Heart left ventricle (tissue), 16 donors: Measurements from ENCODE around the gene ITGAE. TPM values are rescaled to one million over a fixed set of nuclear protein-coding genes. Genes with fewer than 3 reads are reported as not detected.

Source experiments
- ATAC-seq, 4 donors: fragments of 200-7000 bp; cut with Tn5 transposase; one replicate each; pipeline ENCODE4 v1.9.1; 2020 to 2022; ENCODE audit warnings: moderate library complexity in 4 of 4, mild to moderate bottlenecking in 3 of 4, moderate number of reproducible peaks in 1 of 4
- DNase-seq, 5 donors: peaks; one replicate each; pipeline ENCODE4 v3.0.0-alpha.2; 2020
- H3K27ac ChIP-seq, 12 donors: fragments of 200-600 bp; sonication (generic) in 4 of 12; one replicate each; pipeline versions ENCODE4 v1.5.0 to v1.8.0; 2016 to 2022; ENCODE audit warnings: mild to moderate bottlenecking in 2 of 12
- H3K27me3 ChIP-seq, 9 donors: fragments of 200-600 bp; sonication (generic) in 2 of 9; one replicate each; pipeline versions ENCODE4 v1.5.1 to v1.8.0; 2016 to 2022; ENCODE audit warnings: mild to moderate bottlenecking in 3 of 9
- H3K36me3 ChIP-seq, 9 donors: fragments of 200-600 bp; sonication (generic) in 2 of 9; one replicate each; pipeline versions ENCODE4 v1.5.0 to v1.8.0; 2018 to 2022; ENCODE audit warnings: mild to moderate bottlenecking in 2 of 9
- H3K4me1 ChIP-seq, 12 donors: fragments of 200-600 bp; sonication (generic) in 4 of 12; one replicate each; pipeline versions ENCODE4 v1.5.0 to v1.8.0; 2016 to 2022; ENCODE audit warnings: mild to moderate bottlenecking in 3 of 12
- H3K4me3 ChIP-seq, 12 donors: fragments of 200-600 bp; sonication (generic) in 4 of 12; one replicate each; pipeline versions ENCODE4 v1.5.0 to v1.8.0; 2017 to 2022; ENCODE audit warnings: mild to moderate bottlenecking in 9 of 12, moderate library complexity in 4 of 12
- H3K9me3 ChIP-seq, 12 donors: fragments of 200-600 bp; sonication (generic) in 4 of 12; one replicate each; pipeline versions ENCODE4 v1.5.0 to v1.8.0; 2016 to 2022; ENCODE audit warnings: mild to moderate bottlenecking in 1 of 12
- CTCF ChIP-seq, 12 donors: fragments of 200-600 bp; sonication (generic) in 4 of 12; IDR thresholded peaks; one replicate each; pipeline versions ENCODE4 v1.5.0 to v1.8.0; 2018 to 2022; ENCODE audit warnings: antibody characterized with exemption in 12 of 12, mild to moderate bottlenecking in 5 of 12
- POLR2A ChIP-seq, 2 donors: fragments of 450-650 bp; IDR thresholded peaks; one replicate each; pipeline ENCODE4 v1.6.1; 2017; ENCODE audit warnings: antibody characterized with exemption in 2 of 2, mild to moderate bottlenecking in 2 of 2, moderate library complexity in 2 of 2
- WGBS, 4 donors: extraction: QIAGEN DNeasy Blood & Tissue Kit in 2 of 4; methylation state at CpG; one replicate each; pipeline versions ENCODE4 v1.1.5 to v1.1.7; 2013 to 2018; 5-methylcytosine and 5-hydroxymethylcytosine counted together
- intact Hi-C, 10 donors: fragments of 100-400 bp; cut with DNase I; formaldehyde crosslinking; loops; one replicate each; pipeline versions ENCODE4 v1.11.1 to v1.14.2; 2022
- long read RNA-seq, 3 donors: library from polyadenylated mRNA; unstranded; transcript quantifications; one replicate each; pipeline ENCODE4 v2.0.0, GENCODE V29; 2020 to 2021
- polyA plus RNA-seq, 2 donors: library from polyadenylated mRNA; stranded (reverse); fragments of 200-250 nt; gene quantifications; one replicate each; pipeline ENCODE4 v1.2.3, GENCODE V29; 2013
- total RNA-seq, 9 donors: library from RNA; depleted of rRNA in 2 of 9; stranded (reverse); fragments of >200 nt in 2 of 9; fragmentation: NEBNext Ultra II Directional in 3 of 9; extraction: Animal tissue kit (Norgen Biotek cat#: 25700) in 3 of 9; gene quantifications; one replicate each; pipeline versions ENCODE4 v1.1.0 to v1.2.4, GENCODE V29; 2016 to 2023
- donor health status: ischemic (EF 13 %, LVEDD 7.1; RV severe dilation, severe dysfunction).
- donor health status: healthy with polysubstance abuse.
- donor health status: DM: no; HTN: yes; CAD: no.
- donor health status: DM: no; HTN: no; CAD: no.
- donor health status: ischemic (EF 25% LVEDD 6.9; RV normal size, moderate dysfunction).
- donor health status: ischemic (EF 25% LVEDD 5.7; RV mildly dilated, moderate dysfunction).
- donor health status: healthy.
- donor health status: DM: yes; HTN: yes; CAD: no.
- donor health status: ischemic (EF 35%, LVEDD 5.7; RV mildly dilated, moderate dysfunction).
- donor health status: nonischemic (EF 11% LVEDD 7.7; RV severe dilation, severe dysfunction).
- donor health status: DM: yes; HTN: yes; CAD: no.
- donor health status: PGD.
- donor health status: ischemic (EF 29% LVEDD 5.4; RV normal size, mild dysfunction).
- donor health status: nonischemic (EF 23%, LVEDD 6.1; RV moderate dilation, normal function).

The ITGAE gene, protein sequence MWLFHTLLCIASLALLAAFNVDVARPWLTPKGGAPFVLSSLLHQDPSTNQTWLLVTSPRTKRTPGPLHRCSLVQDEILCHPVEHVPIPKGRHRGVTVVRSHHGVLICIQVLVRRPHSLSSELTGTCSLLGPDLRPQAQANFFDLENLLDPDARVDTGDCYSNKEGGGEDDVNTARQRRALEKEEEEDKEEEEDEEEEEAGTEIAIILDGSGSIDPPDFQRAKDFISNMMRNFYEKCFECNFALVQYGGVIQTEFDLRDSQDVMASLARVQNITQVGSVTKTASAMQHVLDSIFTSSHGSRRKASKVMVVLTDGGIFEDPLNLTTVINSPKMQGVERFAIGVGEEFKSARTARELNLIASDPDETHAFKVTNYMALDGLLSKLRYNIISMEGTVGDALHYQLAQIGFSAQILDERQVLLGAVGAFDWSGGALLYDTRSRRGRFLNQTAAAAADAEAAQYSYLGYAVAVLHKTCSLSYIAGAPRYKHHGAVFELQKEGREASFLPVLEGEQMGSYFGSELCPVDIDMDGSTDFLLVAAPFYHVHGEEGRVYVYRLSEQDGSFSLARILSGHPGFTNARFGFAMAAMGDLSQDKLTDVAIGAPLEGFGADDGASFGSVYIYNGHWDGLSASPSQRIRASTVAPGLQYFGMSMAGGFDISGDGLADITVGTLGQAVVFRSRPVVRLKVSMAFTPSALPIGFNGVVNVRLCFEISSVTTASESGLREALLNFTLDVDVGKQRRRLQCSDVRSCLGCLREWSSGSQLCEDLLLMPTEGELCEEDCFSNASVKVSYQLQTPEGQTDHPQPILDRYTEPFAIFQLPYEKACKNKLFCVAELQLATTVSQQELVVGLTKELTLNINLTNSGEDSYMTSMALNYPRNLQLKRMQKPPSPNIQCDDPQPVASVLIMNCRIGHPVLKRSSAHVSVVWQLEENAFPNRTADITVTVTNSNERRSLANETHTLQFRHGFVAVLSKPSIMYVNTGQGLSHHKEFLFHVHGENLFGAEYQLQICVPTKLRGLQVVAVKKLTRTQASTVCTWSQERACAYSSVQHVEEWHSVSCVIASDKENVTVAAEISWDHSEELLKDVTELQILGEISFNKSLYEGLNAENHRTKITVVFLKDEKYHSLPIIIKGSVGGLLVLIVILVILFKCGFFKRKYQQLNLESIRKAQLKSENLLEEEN
- total RNA-seq, result 10 to 100 TPM in 8 of 9 donors, 1 to 10 TPM in 1; 7.1 to 17.1 (median 15.3) TPM
- polyA plus RNA-seq, result 10 to 100 TPM; 15.3 to 32.9 TPM
- long read RNA-seq, donor 1, transcript ITGAE-207 (4 exons, 672 nt), result major isoform, 7 of 8 reads
- long read RNA-seq, donor 1, partial matches to known transcripts, result 0 of 8 reads
- long read RNA-seq, donor 1, other reads (novel, unspliced or antisense), result 1 of 8 reads
- long read RNA-seq, donor 2, transcript ITGAE-207 (4 exons, 672 nt), result major isoform, 16 of 18 reads
- long read RNA-seq, donor 2, partial matches to known transcripts, result 0 of 18 reads
- long read RNA-seq, donor 2, other reads (novel, unspliced or antisense), result 1 of 18 reads
- long read RNA-seq, donor 3, transcript ITGAE-207 (4 exons, 672 nt), result major isoform, 11 of 12 reads
- long read RNA-seq, donor 3, partial matches to known transcripts, result 0 of 12 reads
- long read RNA-seq, donor 3, other reads (novel, unspliced or antisense), result 0 of 12 reads

GRCh38 chr17:3800362-3801271, at the start of gene ITGAE:
ITGAE (minus strand) TSS chr17:3801188; CDS start chr17:3801144, 44 bp downstream.
- H3K27ac ChIP-seq, result peak within 1 kb of the TSS in 2 of 12 donors; percentile 69 to 78
- ATAC-seq (no peak), DNase-seq (no peak)
- no peaks in the 10 kb centered on the region for H3K27me3 ChIP-seq
- H3K4me3 ChIP-seq, result no peak within 1 kb of the TSS
- no peak for TF ChIP-seq CTCF (IDR thresholded peaks at IDR 0.05)
- no peak for TF ChIP-seq POLR2A (IDR thresholded peaks at IDR 0.05)
- peaks cover 0 to 6% (median 0%) of the 10 kb centered on the region in 9 donors for H3K36me3 ChIP-seq
- H3K9me3 ChIP-seq, result no peaks in the 10 kb centered on the region
- WGBS, 4 donors, result 72 to 84% (median 76%) methylated on average over 10 to 17 of the region's 17 CpGs
- intact Hi-C loops, result no loop called here
- H3K4me1 ChIP-seq, result peaks cover 0 to 38% (median 0%) of the 10 kb centered on the region in 12 donors

GRCh38 chr17:3848229-3848835, 47.3 kb upstream of the ITGAE start:
- DNase-seq, result no peak
- Histone ChIP-seq H3K27ac (no peak overlapping the region), H3K4me1 (peaks cover 0 to 23% (median 13%) of the 10 kb centered on the region in 12 donors), H3K36me3 (peaks cover 0 to 12% (median 2%) of the 10 kb centered on the region in 9 donors), H3K27me3 (peaks cover 0 to 2% (median 0%) of the 10 kb centered on the region in 9 donors), H3K4me3 (no peak overlapping the region), H3K9me3 (no peaks in the 10 kb centered on the region)
- no peak for TF ChIP-seq POLR2A (IDR thresholded peaks at IDR 0.05)
- no peak for TF ChIP-seq CTCF (IDR thresholded peaks at IDR 0.05)
- intact Hi-C loops, result loop anchor here in 7 of 10 donors (5.0 to 10.0 kb wide), 2 partner anchors 111 to 114 kb away; no protein-coding TSS in a partner anchor
- ATAC-seq, result no peak
- 82 to 86% (median 84%) methylated on average over 9 of the region's 9 CpGs for WGBS, 4 donors
